Measurements from ENCODE around the gene GALNT6.

GALNT6 gene

DNA sequence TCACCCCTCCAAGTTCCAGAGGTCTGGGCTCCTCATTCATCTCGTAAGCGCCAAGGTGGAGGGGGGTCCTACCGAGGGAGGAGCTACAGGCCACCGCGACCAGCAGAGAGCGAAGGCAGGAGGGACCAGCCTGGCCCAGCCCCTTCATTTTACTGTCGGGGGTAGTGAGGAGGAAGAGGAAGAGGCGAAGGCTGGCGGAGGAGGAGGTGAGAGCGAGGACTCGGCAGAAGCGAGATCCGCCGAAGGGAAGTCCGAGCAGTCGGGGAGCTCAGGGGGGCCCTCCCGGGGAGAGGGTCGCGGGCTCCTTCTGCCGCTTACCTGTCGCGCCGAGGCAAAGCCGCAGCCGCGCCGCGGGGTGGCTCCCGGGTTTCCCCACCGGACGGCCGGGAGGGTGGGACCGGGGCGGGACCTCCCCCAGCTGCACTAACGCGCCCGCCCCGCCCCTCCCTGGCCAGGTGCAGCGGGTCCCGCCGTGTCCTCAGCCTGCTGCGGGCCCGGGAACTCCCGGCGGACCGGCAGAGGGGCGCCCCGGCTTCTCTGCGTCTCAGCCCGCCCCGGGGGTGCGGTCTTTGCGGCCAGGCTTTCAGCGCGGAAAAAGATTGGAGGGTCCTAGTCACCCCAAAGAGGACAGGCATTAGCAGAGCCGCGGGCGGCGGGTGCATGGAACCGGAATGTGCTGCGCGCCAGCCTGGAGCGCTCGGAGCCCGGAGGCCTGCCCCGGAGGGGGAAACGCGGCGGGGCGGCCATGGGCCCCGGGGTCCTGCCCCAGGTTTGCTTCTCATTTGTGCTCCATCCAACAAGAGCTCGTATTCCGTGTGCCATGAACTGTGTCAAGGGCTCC lies at the start of gene GALNT6:
TSS of gene GALNT6 (minus strand) at position 124 of the 841 bp plus-strand sequence. CDS start 11,625 bp downstream, outside the sequence.
- peak; percentile 59 for DNase-seq (ENCODE audit: low read depth)

- DNase-seq (ENCODE audit: low read depth) = no peak
Measured at GRCh38 chr12:51439330-51439729, 48.1 kb upstream of the GALNT6 start.

- DNase-seq (ENCODE audit: low read depth) = no peak
Measured at GRCh38 chr12:51437431-51437830, 46.2 kb upstream of the GALNT6 start.

DNA sequence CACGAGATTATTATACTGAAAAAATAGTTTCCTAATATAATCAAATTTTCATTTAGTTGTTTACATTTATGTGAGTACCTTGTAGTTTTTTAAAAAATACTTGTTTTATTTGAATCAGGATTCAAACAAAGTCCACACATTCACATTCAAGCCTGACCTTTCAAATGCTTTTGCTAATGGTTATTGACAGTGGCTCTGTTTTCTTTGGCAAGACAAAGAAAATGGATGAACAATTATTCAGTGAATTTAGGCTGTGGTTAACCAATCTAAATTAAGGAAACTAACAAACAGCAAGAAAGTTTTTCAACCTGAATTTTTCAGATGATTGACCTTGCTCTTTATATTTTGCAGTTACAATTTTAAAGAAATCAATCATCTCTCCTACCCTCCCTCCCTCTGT lies 43.1 kb upstream of the GALNT6 start:
- no peak for DNase-seq (ENCODE audit: low read depth)

- no peak for DNase-seq (ENCODE audit: low read depth)
Measured at GRCh38 chr12:51432921-51433320, 41.7 kb upstream of the GALNT6 start.

GRCh38 chr12:51430196-51430895 lies 39.1 kb upstream of the GALNT6 start:
- DNase-seq (ENCODE audit: low read depth) = no peak

- no peak for DNase-seq (ENCODE audit: low read depth)
Measured at GRCh38 chr12:51429700-51430099, 38.5 kb upstream of the GALNT6 start.

- DNase-seq (ENCODE audit: low read depth) = no peak
Measured at GRCh38 chr12:51428256-51428655, 37.0 kb upstream of the GALNT6 start.

- DNase-seq (ENCODE audit: low read depth) = peak; percentile 94
Measured at GRCh38 chr12:51424662-51425539, 33.7 kb upstream of the GALNT6 start, which contains the start of gene SLC4A8. Gene SLC4A8, plus strand, starts transcription at chr12:51424831. Its CDS starts 157 bp downstream, at chr12:51424988.

DNA sequence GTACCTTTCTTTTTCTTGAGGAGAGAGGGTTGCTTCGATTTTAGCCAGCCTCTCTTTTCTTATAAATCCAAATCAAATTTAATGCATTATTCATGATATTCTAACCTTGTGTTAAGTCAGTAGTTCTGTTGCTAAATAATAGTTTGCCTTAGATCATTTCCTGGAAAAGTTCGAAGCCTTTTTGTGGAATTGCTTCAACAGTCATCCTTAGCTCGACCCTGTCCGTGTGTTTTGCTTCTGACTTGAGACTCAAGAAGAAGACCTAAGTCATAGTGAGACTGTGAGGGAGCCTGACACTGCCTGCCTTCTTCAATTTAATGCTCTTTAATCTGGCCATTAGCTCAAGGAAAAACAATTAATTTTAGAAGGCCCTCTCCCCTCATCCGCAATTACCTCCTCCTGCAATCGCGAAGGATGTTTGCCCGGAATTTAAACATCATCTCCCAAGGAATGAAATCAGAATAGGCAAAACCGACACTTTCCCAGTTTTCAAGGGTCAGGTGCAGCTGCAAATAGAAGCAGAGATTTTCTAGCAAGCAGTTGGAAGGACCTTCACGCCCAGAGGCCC lies 33.0 kb upstream of the GALNT6 start:
- peak; percentile 37 for DNase-seq (ENCODE audit: low read depth)

GRCh38 chr12:51421266-51421884 lies 30.2 kb upstream of the GALNT6 start:
- peak; percentile 80 for DNase-seq (ENCODE audit: low read depth)

DNA sequence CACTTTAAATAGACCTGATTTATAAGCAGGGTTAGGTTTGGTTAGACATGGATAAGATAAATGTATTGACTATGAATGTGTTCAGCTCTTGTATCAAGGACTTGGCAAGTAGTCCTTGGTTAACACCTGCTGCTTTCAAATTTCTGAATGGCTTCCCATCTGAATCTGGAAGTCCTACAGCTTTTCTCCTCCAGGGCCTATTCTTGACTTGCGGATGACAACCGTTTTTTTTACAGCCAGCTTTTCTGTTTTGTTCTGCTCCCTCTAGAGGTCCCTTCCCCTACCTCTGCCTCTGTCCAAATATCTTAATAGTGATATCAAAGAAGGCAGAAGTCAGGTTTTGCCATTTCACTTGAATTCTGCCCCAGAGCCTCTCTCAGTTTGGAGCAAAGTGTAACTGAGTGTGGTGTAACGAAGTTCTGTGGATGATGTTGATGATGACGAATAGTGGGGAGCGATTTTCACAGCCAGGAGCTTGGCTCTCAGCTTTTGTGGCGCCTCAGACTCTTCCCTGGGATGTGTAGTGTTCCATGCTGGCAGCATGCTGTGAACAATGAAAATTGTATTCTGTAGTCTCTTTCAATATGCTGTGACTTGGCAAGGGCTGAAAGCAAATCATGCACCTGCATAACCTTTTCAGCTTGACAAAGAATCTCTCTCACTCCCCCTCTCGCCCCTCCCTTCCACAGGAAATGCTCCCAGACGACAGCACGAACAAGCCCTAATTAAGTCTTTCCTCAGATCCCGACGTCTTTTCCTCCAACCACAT lies 28.4 kb upstream of the GALNT6 start:
- DNase-seq (ENCODE audit: low read depth) = no peak

DNA sequence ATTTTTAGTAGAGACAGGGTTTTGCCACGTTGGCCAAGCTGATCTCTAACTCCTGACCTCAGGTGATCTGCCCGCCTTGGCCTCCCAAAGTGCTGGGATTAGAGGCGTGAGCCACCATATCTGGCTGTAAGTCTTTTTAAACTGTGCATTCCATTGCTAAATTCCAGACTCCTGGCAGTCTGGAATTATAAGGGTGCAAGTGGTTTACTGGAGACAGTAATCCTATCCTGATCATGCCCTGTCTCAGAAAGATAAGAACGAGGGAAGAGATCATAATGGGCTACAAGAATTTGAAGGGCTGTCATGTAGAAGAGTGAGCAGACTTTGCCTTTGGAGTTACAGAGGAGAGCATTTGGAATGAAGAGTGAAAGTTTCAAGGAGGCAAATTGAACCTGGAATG lies 26.6 kb upstream of the GALNT6 start:
- DNase-seq (ENCODE audit: low read depth) = no peak

GRCh38 chr12:51415931-51416330 lies 24.7 kb upstream of the GALNT6 start:
- peak; percentile 44 for DNase-seq (ENCODE audit: low read depth)

- DNase-seq (ENCODE audit: low read depth) = no peak
Measured at GRCh38 chr12:51413791-51414190, 22.6 kb upstream of the GALNT6 start.

GRCh38 chr12:51413149-51413548 lies 21.9 kb upstream of the GALNT6 start:
- DNase-seq (ENCODE audit: low read depth) = no peak

- DNase-seq (ENCODE audit: low read depth) = no peak
Measured at GRCh38 chr12:51409846-51410245, 18.6 kb upstream of the GALNT6 start.

DNA sequence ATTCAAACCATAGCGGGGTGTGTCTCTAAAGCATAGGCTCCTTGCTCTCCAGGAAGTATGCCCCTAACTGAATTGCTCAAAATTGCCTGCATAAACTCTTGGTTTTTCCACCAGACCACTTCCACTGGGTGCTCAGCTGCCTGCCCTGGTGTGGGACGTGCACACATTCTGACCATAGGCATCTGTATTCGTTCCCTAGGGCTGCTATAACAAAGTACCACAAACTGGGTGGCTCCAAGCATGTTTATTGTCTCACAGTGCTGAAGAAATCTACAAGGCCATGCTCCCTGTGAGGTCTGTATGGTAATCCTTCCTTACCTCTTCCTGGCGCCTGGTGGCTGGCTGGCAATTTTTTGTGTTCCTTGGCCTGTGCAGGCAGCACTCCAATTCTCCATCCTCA lies 16.4 kb upstream of the GALNT6 start:
- no peak for DNase-seq (ENCODE audit: low read depth)

DNA sequence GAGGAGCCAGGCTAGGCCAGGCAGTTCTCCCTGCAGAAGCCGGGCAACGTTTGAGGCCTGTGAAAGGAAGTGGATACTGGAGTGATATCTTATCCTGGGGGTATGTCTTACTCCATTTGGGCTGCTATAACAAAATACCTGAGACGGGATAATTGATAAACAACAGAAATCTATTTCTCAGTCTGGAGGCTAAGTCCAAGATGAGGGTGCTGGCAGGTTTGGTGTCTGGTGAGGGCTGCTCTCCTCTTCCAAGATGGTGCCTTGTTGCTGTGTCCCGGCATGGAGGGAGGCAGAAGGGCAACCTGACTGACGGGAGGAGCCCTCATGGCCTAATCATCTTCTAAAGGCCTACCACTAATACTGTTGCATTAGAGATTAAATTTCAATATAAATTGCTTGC lies 15.7 kb upstream of the GALNT6 start:
- DNase-seq (ENCODE audit: low read depth) = no peak

- no peak for DNase-seq (ENCODE audit: low read depth)
Measured at GRCh38 chr12:51406290-51406689, 15.1 kb upstream of the GALNT6 start.

- DNase-seq (ENCODE audit: low read depth) = no peak
Measured at GRCh38 chr12:51405801-51406207, 14.6 kb upstream of the GALNT6 start.

All from ELR (cell line).